ENCODE measurements around the gene MXD3.

GRCh38 chr5:177330991-177331842 lies 19.5 kb upstream of the MXD3 start:
- no peak for TF ChIP-seq CTCF (IDR thresholded peaks at IDR 0.05)
- no peak for TF ChIP-seq ZFX (IDR thresholded peaks at IDR 0.05; ENCODE audit: borderline replicate concordance)

All from 22Rv1 (cell line).